GM12878 (cell line): ENCODE data around the gene ANKRD7. TPM values are rescaled to one million over a fixed set of nuclear protein-coding genes. Genes with fewer than 3 reads are reported as not detected.

Source experiments
- ATAC-seq: fragments of 200-7000 bp; cut with Tn5 transposase; 3 replicates; pipeline ENCODE4 v1.9.1; 2020; ENCODE audit warnings: mild to moderate bottlenecking, moderate library complexity
- BruUV-seq: library from RNA; stranded (reverse); fragments of 400-500 nt; replicated peaks from 2 replicates; lab custom pipeline; 2021; lab: Mats Ljungman, UMichigan
- CTCF ChIA-PET: fragments of 300-600 bp; sonication (Branson Sonifier 250); formaldehyde crosslinking; extraction: SDS; loops from one replicate; lab custom pipeline; 2021; ENCODE audit warnings: inconsistent platforms; lab: Yijun Ruan, JAX
- POLR2A ChIA-PET: fragments of 350-600 bp; formaldehyde crosslinking; extraction: SDS; loops from one replicate; lab custom pipeline; 2021; ENCODE audit warnings: inconsistent platforms; lab: Charles Lee
- RAD21 ChIA-PET: fragments of 300-600 bp; sonication (Branson Sonifier 250); formaldehyde crosslinking; loops from one replicate; lab custom pipeline; 2023; ENCODE audit warnings: antibody characterized with exemption; ENCODE audit not compliant: unreplicated experiment; lab: Charles Lee
- SMC1A ChIA-PET: fragments of 300-600 bp; sonication (Branson Sonifier 250); formaldehyde crosslinking; loops from one replicate; lab custom pipeline; 2023; ENCODE audit not compliant: unreplicated experiment, uncharacterized antibody; lab: Charles Lee
- DNase-seq: peaks from one replicate; pipeline ENCODE4 v3.0.0-alpha.2; 2011; ENCODE audit warnings: low read depth, low spot score
- FAIRE-seq: peaks from 3 replicates; lab custom pipeline; 2011; peaks lifted over from hg19 to GRCh38; lab: Jason Lieb, UNC
- H2AFZ ChIP-seq: 2 replicates; pipeline ENCODE4 v1.6.0; 2011; ENCODE audit warnings: low read depth, low read length, control low read depth; ENCODE audit not compliant: control insufficient read depth
- H3K27ac ChIP-seq: 2 replicates; pipeline ENCODE4 v1.5.1; 2011; ENCODE audit warnings: control low read depth; ENCODE audit not compliant: control insufficient read depth, insufficient read depth
- H3K27me3 ChIP-seq, 2 experiments: replicated peaks in 1 of 2; 2 replicates each; pipeline versions ENCODE4 v1.6.0 to v1.6.1; 2011; ENCODE audit warnings: low read length in 1 of 2; ENCODE audit not compliant: control insufficient read depth in 2 of 2, insufficient read depth in 2 of 2
- H3K36me3 ChIP-seq, 2 experiments: 2 replicates each; pipeline ENCODE4 v1.5.1; 2011; ENCODE audit warnings: low read length in 1 of 2; ENCODE audit not compliant: control insufficient read depth in 2 of 2, insufficient read depth in 2 of 2
- H3K4me1 ChIP-seq: 2 replicates; pipeline ENCODE4 v1.6.1; 2011; ENCODE audit warnings: mild to moderate bottlenecking, low read length, moderate library complexity, mixed read lengths; ENCODE audit not compliant: control insufficient read depth, insufficient read depth
- H3K4me2 ChIP-seq: 2 replicates; pipeline ENCODE4 v1.6.0; 2011; ENCODE audit warnings: control low read depth; ENCODE audit not compliant: control insufficient read depth, insufficient read depth
- H3K4me3 ChIP-seq: fragments of 200-600 bp; sonication (generic); 2 replicates; pipeline ENCODE4 v1.5.1; 2016
- H3K79me2 ChIP-seq: 2 replicates; pipeline ENCODE4 v1.6.0; 2011; ENCODE audit warnings: low read length; ENCODE audit not compliant: control insufficient read depth, insufficient read depth
- H3K9ac ChIP-seq: 2 replicates; pipeline ENCODE4 v1.8.0; 2011; ENCODE audit warnings: low read length, control low read depth, mixed read lengths; ENCODE audit not compliant: control insufficient read depth, insufficient read depth
- H3K9me3 ChIP-seq: replicated peaks from 3 replicates; pipeline ENCODE4 v1.5.1; 2011; ENCODE audit warnings: mild to moderate bottlenecking, low read length; ENCODE audit not compliant: control insufficient read depth, insufficient read depth
- H4K20me1 ChIP-seq: 2 replicates; pipeline ENCODE4 v1.6.0; 2011; ENCODE audit not compliant: control insufficient read depth, insufficient read depth
- ATF7 ChIP-seq: fragments of 450-650 bp; IDR thresholded peaks from 2 replicates; pipeline ENCODE4 v1.6.1; 2016; ENCODE audit warnings: low read depth, mild to moderate bottlenecking
- BCL11A ChIP-seq: IDR thresholded peaks from 2 replicates; pipeline ENCODE4 v1.6.1; 2011; ENCODE audit warnings: low read depth, low read length
- CHD4 ChIP-seq: fragments of 200-600 bp; sonication (generic); IDR thresholded peaks from 2 replicates; pipeline ENCODE4 v1.6.1; 2016; ENCODE audit warnings: mild to moderate bottlenecking
- KDM1A ChIP-seq: fragments of 200-600 bp; sonication (generic); IDR thresholded peaks from 2 replicates; pipeline ENCODE4 v1.6.1; 2016; ENCODE audit warnings: borderline replicate concordance
- MEF2B ChIP-seq: fragments of 450-650 bp; IDR thresholded peaks from 2 replicates; pipeline ENCODE4 v1.6.1; 2018; ENCODE audit warnings: mild to moderate bottlenecking, moderate library complexity; ENCODE audit not compliant: partially characterized antibody, poor library complexity, severe bottlenecking
- MLLT1 ChIP-seq: fragments of 450-650 bp; IDR thresholded peaks from 2 replicates; pipeline ENCODE4 v1.6.1; 2016; ENCODE audit warnings: mild to moderate bottlenecking
- NFXL1 ChIP-seq: fragments of 450-650 bp; IDR thresholded peaks from 2 replicates; pipeline ENCODE4 v1.6.1; 2017; ENCODE audit warnings: antibody characterized with exemption, mild to moderate bottlenecking, borderline replicate concordance
- PML ChIP-seq: IDR thresholded peaks from 2 replicates; pipeline ENCODE4 v1.6.1; 2012; ENCODE audit warnings: low read length, inconsistent platforms
- RAD21 ChIP-seq: IDR thresholded peaks from 2 replicates; pipeline ENCODE4 v1.6.1; 2011; ENCODE audit warnings: mild to moderate bottlenecking, low read depth, low read length, moderate library complexity; ENCODE audit not compliant: insufficient read depth
- RAD51 ChIP-seq: fragments of 450-650 bp; IDR thresholded peaks from 2 replicates; pipeline ENCODE4 v1.6.1; 2016; ENCODE audit warnings: moderate library complexity, mild to moderate bottlenecking, inconsistent platforms
- RFX5 ChIP-seq: IDR thresholded peaks from 2 replicates; pipeline ENCODE4 v1.6.1; 2011; ENCODE audit warnings: low read depth, low read length, improper control_type of control experiment
- TCF12 ChIP-seq: IDR thresholded peaks from 2 replicates; pipeline ENCODE4 v1.6.1; 2011; ENCODE audit warnings: low read depth, mild to moderate bottlenecking, low read length
- TCF3 ChIP-seq: IDR thresholded peaks from 2 replicates; pipeline ENCODE4 v1.6.1; 2012; ENCODE audit warnings: low read depth, mild to moderate bottlenecking, low read length, borderline replicate concordance; ENCODE audit not compliant: insufficient read depth
- ZBTB33 ChIP-seq: fragments of 450-650 bp; IDR thresholded peaks from 2 replicates; pipeline ENCODE4 v1.6.1; 2017; ENCODE audit warnings: mild to moderate bottlenecking
- ZNF217 ChIP-seq: fragments of 450-650 bp; IDR thresholded peaks from 2 replicates; pipeline ENCODE4 v1.6.1; 2017; ENCODE audit warnings: antibody characterized with exemption, mild to moderate bottlenecking
- ZNF384 ChIP-seq: IDR thresholded peaks from 2 replicates; pipeline ENCODE4 v1.6.1; 2012; ENCODE audit warnings: low read depth, mild to moderate bottlenecking, low read length, improper control_type of control experiment, borderline replicate concordance
- WGBS: methylation state at CpG from one replicate; pipeline ENCODE4 v1.1.6; 2016; ENCODE audit warnings: low lambda C conversion rate; ENCODE audit not compliant: insufficient replicate concordance, insufficient coverage; ENCODE audit errors: missing lambda C conversion rate; 5-methylcytosine and 5-hydroxymethylcytosine counted together
- in situ Hi-C: fragments of 300-500 bp; cut with MboI; formaldehyde crosslinking; loops from 9 replicates; pipeline ENCODE4 v1.14.3; 2018; ENCODE audit warnings: mixed read lengths
- intact Hi-C: fragments of 100-400 bp; cut with micrococcal nuclease; formaldehyde crosslinking; loops from one replicate; pipeline ENCODE4 v1.14.2; 2022; ENCODE audit not compliant: unreplicated experiment
- polyA plus RNA-seq, 11 experiments: library from polyadenylated mRNA; depleted of rRNA in 4 of 11; unstranded in 6 of 11; stranded (reverse) in 5 of 11; fragments of >200 nt; fragmentation: Nextera tagmentation in 4 of 11; fragmentation: Illumina TruSeq in 1 of 11; extraction: Ambion mirVana in 4 of 11; extraction: Trizol in 1 of 11; gene quantifications; 1 replicate in 1 of 11; 2 replicates in 10 of 11; pipeline versions ENCODE4 v1.2.1 to v1.2.3, GENCODE V29; 2011 to 2016; ENCODE audit warnings: inconsistent platforms in 2 of 11, missing spikeins in 2 of 11, low read depth in 1 of 11
- total RNA-seq, 4 experiments: library from RNA; depleted of rRNA in 3 of 4; stranded (reverse); fragments of >200 nt in 3 of 4; fragmentation: Illumina TruSeq in 1 of 4; extraction: Trizol in 1 of 4; gene quantifications; 2 replicates each; pipeline versions ENCODE4 v1.2.1 to v1.2.3, GENCODE V29; 2013 to 2021

ANKRD7 gene
- total and polyA plus RNA-seq, 10 of the 15 experiments (the other 5 are each of a cell fraction or from before 2014, with no cell fraction given): 0.12 to 0.46 (median 0.31) TPM; not detected in 3

- TF ChIP-seq NFXL1: no peak
- TF ChIP-seq ATF7: no peak
- TF ChIP-seq RAD51: no peak
These were observed 40.0 kb upstream of the ANKRD7 start (continued) for GRCh38 chr7:118184565-118184940.

- H3K36me3 ChIP-seq: peaks cover 0 to 16% of the 10 kb centered on the region in 2 experiments; a peak in 2 of 4 replicates
- H3K79me2 ChIP-seq: peaks cover 53% of the 10 kb centered on the region
- no peaks in the 10 kb centered on the region for H3K27me3 ChIP-seq
- SMC1A ChIA-PET: interaction anchor here (0.7 to 1.5 kb wide), 4 partner anchors 9 to 192 kb away, joined by 3 to 4 read pairs (median 3); no protein-coding TSS in a partner anchor
- TF ChIP-seq PML: no peak
- TF ChIP-seq RAD21: no peak
- no peak for TF ChIP-seq MEF2B
- TF ChIP-seq BCL11A: no peak
- TF ChIP-seq MLLT1: no peak
- TF ChIP-seq RFX5: no peak
- TF ChIP-seq CHD4: no peak
- no peak for TF ChIP-seq TCF12
- no peak for TF ChIP-seq TCF3
- TF ChIP-seq RAD51: no peak
- TF ChIP-seq ZNF384: no peak
- no peak for TF ChIP-seq KDM1A
- no peak for TF ChIP-seq ZNF217
- TF ChIP-seq ZBTB33: no peak
- TF ChIP-seq, all 136 proteins: peak for 0
- DNase-seq (no peak), ATAC-seq (peak; percentile 5; the same call in 1 of the 3 replicates), FAIRE-seq (no peak)
- H3K27ac ChIP-seq: peak overlapping the region; percentile 93
- no peaks in the 10 kb centered on the region for H3K9me3 ChIP-seq
- BruUV-seq: no TSS peak
- intact Hi-C loops: loop anchor here (10.0 kb wide), 1 partner anchor 1171 kb away; no protein-coding TSS in a partner anchor
- 92% methylated on average over 5 of the region's 6 CpGs for WGBS
- POLR2A ChIA-PET: interaction anchor here (0.6 kb wide), 1 partner anchor 14 kb away, joined by 3 read pairs; no protein-coding TSS in a partner anchor
- no peaks in the 10 kb centered on the region for H4K20me1 ChIP-seq
- peak overlapping the region; percentile 97 for H3K9ac ChIP-seq
- RAD21 ChIA-PET: interaction anchor here (1.2 kb wide), 1 partner anchor 31 kb away, joined by 3 read pairs; no protein-coding TSS in a partner anchor
- H3K4me2 ChIP-seq: peak overlapping the region; percentile 80
- CTCF ChIA-PET: interaction anchor here (0.9 to 5.4 kb wide), 3 partner anchors 11 to 454 kb away, joined by 3 to 48 read pairs (median 3); no protein-coding TSS in a partner anchor
- H2AFZ ChIP-seq: no peak overlapping the region
- H3K4me1 ChIP-seq: no peaks in the 10 kb centered on the region
- in situ Hi-C loops: no loop called here
- H3K4me3 ChIP-seq: peak overlapping the region; percentile 86
These were observed 39.2 kb upstream of the ANKRD7 start for GRCh38 chr7:118185163-118185860.
